Measurements from ENCODE around the gene HTR3A. TPM values are rescaled to one million over a fixed set of nuclear protein-coding genes. Genes with fewer than 3 reads are reported as not detected.
"Not testable (repeated sequence)": the region's sequence is repeated elsewhere in the genome, so short reads cannot be mapped to it uniquely, and the experiment has no call there.

HTR3A gene
- total and polyA plus RNA-seq, 11 donors = 0.15 to 0.23 TPM; not detected in 9

DNA sequence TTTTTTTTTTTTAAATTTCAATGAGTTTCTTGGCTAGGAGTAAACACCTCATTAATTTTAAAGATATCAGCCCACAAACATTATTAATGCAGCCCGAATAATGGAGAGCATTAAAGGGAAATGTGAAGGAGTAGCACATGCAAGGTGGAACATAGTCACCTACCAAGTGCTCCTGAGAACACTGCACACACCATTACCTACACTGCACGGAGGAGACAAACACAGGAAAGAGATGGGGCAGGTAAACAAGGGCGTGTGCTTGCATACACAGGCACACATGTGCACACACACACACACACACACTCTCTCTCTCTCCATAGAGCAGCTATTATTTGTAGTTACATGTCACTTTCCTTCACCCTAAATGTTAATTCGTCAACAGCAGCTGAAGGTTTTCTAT lies 40.1 kb upstream of the HTR3A start:
- TF ChIP-seq, protein P1, sequence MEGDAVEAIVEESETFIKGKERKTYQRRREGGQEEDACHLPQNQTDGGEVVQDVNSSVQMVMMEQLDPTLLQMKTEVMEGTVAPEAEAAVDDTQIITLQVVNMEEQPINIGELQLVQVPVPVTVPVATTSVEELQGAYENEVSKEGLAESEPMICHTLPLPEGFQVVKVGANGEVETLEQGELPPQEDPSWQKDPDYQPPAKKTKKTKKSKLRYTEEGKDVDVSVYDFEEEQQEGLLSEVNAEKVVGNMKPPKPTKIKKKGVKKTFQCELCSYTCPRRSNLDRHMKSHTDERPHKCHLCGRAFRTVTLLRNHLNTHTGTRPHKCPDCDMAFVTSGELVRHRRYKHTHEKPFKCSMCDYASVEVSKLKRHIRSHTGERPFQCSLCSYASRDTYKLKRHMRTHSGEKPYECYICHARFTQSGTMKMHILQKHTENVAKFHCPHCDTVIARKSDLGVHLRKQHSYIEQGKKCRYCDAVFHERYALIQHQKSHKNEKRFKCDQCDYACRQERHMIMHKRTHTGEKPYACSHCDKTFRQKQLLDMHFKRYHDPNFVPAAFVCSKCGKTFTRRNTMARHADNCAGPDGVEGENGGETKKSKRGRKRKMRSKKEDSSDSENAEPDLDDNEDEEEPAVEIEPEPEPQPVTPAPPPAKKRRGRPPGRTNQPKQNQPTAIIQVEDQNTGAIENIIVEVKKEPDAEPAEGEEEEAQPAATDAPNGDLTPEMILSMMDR (IDR thresholded peaks at IDR 0.05) = no peak
- no peak for TF ChIP-seq POLR2A (IDR thresholded peaks at IDR 0.05)
- Histone ChIP-seq H3K27me3 (peaks cover 0 to 11% (median 0%) of the 10 kb centered on the region in 9 donors), H3K4me1 (peaks cover 0 to 3% (median 0%) of the 10 kb centered on the region in 12 donors), H3K27ac (no peak overlapping the region), H3K4me3 (no peak overlapping the region), H3K9me3 (peaks cover 0 to under 1% (median 0%) of the 10 kb centered on the region in 12 donors), H3K36me3 (no peaks in the 10 kb centered on the region)
- 70 to 77% (median 76%) methylated on average over 4 of the region's 4 CpGs for WGBS, 4 donors
- DNase-seq = no peak
- intact Hi-C loops (cut with DNase I) = no loop called here
- no peak for ATAC-seq

DNA sequence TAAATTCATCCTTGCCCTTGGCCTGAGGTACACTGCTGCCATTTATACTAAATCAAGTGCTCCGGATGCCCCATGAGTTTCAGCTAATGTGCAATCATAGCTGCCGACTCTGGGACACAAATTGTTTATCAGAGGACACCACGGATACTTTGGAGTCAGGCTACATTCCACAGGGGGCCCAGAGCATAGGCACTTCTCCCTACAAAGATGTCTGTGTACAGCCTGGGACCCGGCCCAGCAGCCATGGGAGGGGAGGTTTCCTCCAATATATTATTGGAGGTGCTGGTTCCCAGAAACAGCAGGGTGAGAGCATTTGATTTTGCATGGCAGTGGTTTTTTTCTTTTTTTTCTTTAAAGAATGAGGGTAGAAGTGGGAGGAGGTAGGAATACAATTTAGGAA lies 39.0 kb upstream of the HTR3A start:
- ATAC-seq (peak in 1 of 4 donors; percentile 49), DNase-seq (no peak)
- Histone ChIP-seq H3K4me3 (no peak overlapping the region), H3K9me3 (no peaks in the 10 kb centered on the region), H3K27me3 (peaks cover 0 to 4% (median 0%) of the 10 kb centered on the region in 9 donors), H3K27ac (no peak overlapping the region), H3K36me3 (no peaks in the 10 kb centered on the region), H3K4me1 (peaks cover 0 to 3% (median 0%) of the 10 kb centered on the region in 12 donors)
- WGBS, 4 donors = 26 to 41% (median 37%) methylated on average over 4 of the region's 4 CpGs
- TF ChIP-seq, protein P1 (IDR thresholded peaks at IDR 0.05) = no peak
- no peak for TF ChIP-seq POLR2A (IDR thresholded peaks at IDR 0.05)
- intact Hi-C loops (cut with DNase I) = no loop called here

DNA sequence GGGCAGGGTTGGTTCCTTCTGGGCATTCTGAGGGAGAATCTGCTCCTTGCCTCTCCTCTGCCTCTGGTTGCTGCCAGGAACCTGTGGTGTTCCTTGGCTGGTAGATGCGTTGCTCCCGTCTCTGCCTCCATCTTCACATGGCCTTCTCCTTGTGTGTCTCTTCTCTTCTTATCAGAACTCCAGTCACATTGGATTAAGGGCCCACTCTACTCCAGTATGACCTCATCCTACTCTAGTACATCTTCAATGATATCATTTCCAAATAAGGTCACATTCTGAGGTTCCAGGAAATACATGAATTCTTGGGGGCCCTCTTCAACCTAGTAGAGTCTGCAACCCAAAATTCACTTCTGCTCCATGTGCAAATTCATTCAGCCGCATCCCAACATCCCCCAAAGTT lies 37.0 kb upstream of the HTR3A start:
- no peak for TF ChIP-seq POLR2A (IDR thresholded peaks at IDR 0.05)
- TF ChIP-seq, protein P1 (IDR thresholded peaks at IDR 0.05) = no peak
- peaks cover 0 to 3% (median 0%) of the 10 kb centered on the region in 12 donors for H3K4me1 ChIP-seq
- intact Hi-C loops (cut with DNase I) = no loop called here
- no peak overlapping the region for H3K27ac ChIP-seq
- no peaks in the 10 kb centered on the region for H3K9me3 ChIP-seq
- peaks cover 0 to 4% (median 0%) of the 10 kb centered on the region in 9 donors for H3K27me3 ChIP-seq
- WGBS, 4 donors = 54 to 85% (median 74%) methylated on average over 3 of the region's 3 CpGs
- no peak overlapping the region for H3K4me3 ChIP-seq
- ATAC-seq = no peak
- DNase-seq = no peak
- H3K36me3 ChIP-seq = no peaks in the 10 kb centered on the region

DNA sequence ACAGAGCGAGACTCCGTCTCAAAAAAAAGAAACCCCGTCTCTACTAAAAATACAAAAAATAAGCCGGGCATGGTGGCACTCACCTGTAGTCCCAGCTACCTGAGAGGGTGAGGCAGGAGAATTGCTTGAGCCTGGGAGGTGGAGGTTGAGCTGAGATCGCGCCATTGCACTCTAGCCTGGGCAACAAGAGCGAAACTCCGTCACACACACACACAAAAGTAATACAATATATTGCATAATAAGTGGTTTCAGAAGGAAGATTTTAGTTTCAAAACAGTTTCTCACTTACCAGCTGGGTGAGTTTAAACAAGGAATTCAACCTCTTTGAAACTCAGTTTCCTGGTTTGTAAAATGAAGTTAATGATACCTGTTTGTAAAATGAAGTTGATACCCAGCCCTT lies 32.7 kb upstream of the HTR3A start:
- DNase-seq = no peak
- H3K4me1 ChIP-seq = no peaks in the 10 kb centered on the region
- no peaks in the 10 kb centered on the region for H3K9me3 ChIP-seq
- intact Hi-C loops (cut with DNase I) = no loop called here
- no peak for ATAC-seq
- no peak for TF ChIP-seq POLR2A (IDR thresholded peaks at IDR 0.05)
- TF ChIP-seq, protein P1 (IDR thresholded peaks at IDR 0.05) = no peak
- no peak overlapping the region for H3K27ac ChIP-seq
- peaks cover 0 to 5% (median 0%) of the 10 kb centered on the region in 9 donors for H3K27me3 ChIP-seq
- H3K36me3 ChIP-seq = no peaks in the 10 kb centered on the region
- H3K4me3 ChIP-seq = no peak overlapping the region
- WGBS, 4 donors = 90 to 94% (median 93%) methylated on average over 8 of the region's 8 CpGs

DNA sequence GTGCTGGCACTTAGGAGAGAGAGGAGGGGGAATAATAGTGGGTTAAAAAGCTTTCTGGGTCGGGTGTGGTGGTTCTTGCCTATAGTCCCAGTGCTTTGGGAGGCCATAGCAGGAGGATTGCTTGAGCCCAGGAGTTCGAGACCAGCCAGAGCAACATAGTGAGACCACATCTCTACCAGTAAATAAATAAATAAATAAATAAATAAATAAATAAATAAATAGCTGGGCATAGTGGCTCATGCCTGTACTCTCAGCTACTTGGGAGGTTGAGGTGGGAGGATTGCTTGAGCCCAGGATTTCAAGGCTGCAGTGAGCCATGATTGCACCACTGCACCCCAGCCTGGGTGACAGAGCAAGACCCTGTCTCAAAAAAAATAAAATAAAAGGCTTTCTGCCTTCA lies 28.7 kb upstream of the HTR3A start:
- 74 to 82% (median 76%) methylated on average over 2 of the region's 2 CpGs for WGBS, 4 donors
- H3K36me3 ChIP-seq; H3K9me3 ChIP-seq; ATAC-seq; H3K27ac ChIP-seq; intact Hi-C loops (cut with DNase I); DNase-seq; H3K4me1 ChIP-seq; H3K4me3 ChIP-seq: not testable (repeated sequence)
- H3K27me3 ChIP-seq = peaks cover 0 to 11% (median 0%) of the 10 kb centered on the region in 9 donors
